Tibial nerve (tissue), 4 donors: Measurements from ENCODE around the gene RFNG. TPM values are rescaled to one million over a fixed set of nuclear protein-coding genes. Genes with fewer than 3 reads are reported as not detected.

Experiments
- DNase-seq, 2 donors: peaks; one replicate each; pipeline ENCODE4 v3.0.0-alpha.2; 2019; ENCODE audit warnings: low spot score in 2 of 2
- H3K27ac ChIP-seq, 4 donors: fragments of 200-600 bp; sonication (generic) in 3 of 4; one replicate each; pipeline ENCODE4 v1.5.1; 2017 to 2019; ENCODE audit warnings: mild to moderate bottlenecking in 1 of 4
- H3K27me3 ChIP-seq, 2 donors: fragments of 200-600 bp; sonication (generic) in 1 of 2; one replicate each; pipeline versions ENCODE4 v1.5.1 to v1.6.0; 2017 to 2019
- H3K36me3 ChIP-seq, 3 donors: fragments of 200-600 bp; sonication (generic); one replicate each; pipeline ENCODE4 v1.5.1; 2018 to 2019
- H3K4me1 ChIP-seq, 4 donors: fragments of 200-600 bp; sonication (generic) in 3 of 4; one replicate each; pipeline ENCODE4 v1.5.1; 2017 to 2019
- H3K4me3 ChIP-seq, 4 donors: fragments of 200-600 bp; sonication (generic) in 3 of 4; one replicate each; pipeline ENCODE4 v1.5.1; 2017 to 2019; ENCODE audit warnings: mild to moderate bottlenecking in 1 of 4, moderate library complexity in 1 of 4
- H3K9me3 ChIP-seq, 4 donors: fragments of 200-600 bp; sonication (generic) in 3 of 4; one replicate each; pipeline ENCODE4 v1.5.1; 2017 to 2019
- EP300 ChIP-seq, 2 donors: sonication (generic); formaldehyde crosslinking; IDR thresholded peaks; one replicate each; pipeline ENCODE4 v1.6.1; 2017; ENCODE audit warnings: antibody characterized with exemption in 2 of 2, mild to moderate bottlenecking in 1 of 2
- POLR2A ChIP-seq, 2 donors: fragments of 450-650 bp; IDR thresholded peaks; one replicate each; pipeline ENCODE4 v1.6.1; 2017; ENCODE audit warnings: antibody characterized with exemption in 2 of 2, mild to moderate bottlenecking in 2 of 2, moderate library complexity in 2 of 2
- WGBS, 2 donors: methylation state at CpG; one replicate each; pipeline ENCODE4 v1.1.5; 2018; 5-methylcytosine and 5-hydroxymethylcytosine counted together
- total RNA-seq, 4 donors: library from RNA; depleted of rRNA; stranded (reverse); fragments of >200 nt; gene quantifications; one replicate each; pipeline ENCODE4 v1.1.0, GENCODE V29; 2016
- TF ChIP-seq, protein P1 (sequence below), 5 experiments: fragments of 200-600 bp in 3 of 5; fragments of 450-650 bp in 2 of 5; sonication (generic) in 3 of 5; IDR thresholded peaks; one replicate each; pipeline ENCODE4 v1.5.1; 2016 to 2019; ENCODE audit warnings: antibody characterized with exemption in 5 of 5, mild to moderate bottlenecking in 3 of 5, moderate library complexity in 2 of 5

Gene RFNG
- total RNA-seq, 4 donors from 2014 or later: 43.5 to 70.2 (median 64.4) TPM

DNA sequence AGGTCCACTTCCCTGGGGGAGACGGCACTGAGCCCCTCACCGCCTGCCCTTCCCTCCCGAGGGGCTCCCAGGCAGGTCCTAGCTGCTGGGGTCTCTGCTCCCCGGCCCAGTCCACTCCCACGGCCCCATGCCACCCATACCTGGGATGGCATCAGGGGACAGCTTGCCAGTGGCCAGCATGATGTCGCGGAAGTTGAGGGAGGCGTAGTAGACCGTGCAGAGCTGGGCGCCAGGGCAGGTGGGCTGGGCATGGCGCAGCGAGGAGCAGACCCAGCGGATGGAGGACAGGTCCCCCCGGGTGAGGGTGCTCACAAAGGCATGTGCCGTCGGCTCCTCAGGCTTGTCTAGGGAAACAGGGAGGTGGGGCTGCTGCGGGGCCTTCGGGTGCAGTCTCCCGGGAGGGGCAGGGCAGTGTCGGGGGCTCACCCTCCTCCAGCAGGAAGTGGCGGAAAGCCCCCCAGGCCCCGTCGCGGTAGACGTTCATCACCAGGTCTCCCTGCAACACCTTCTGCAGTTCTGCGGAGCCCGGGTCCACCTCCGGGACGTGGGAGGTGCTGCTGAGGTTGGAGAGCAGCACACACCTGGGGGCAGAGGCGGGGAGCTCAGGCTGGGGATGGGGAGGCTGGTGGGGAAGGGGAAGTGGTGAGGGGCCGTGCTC lies 32.9 kb upstream of the RFNG start:
- no peak for TF ChIP-seq POLR2A (IDR thresholded peaks at IDR 0.05)
- TF ChIP-seq, protein P1, sequence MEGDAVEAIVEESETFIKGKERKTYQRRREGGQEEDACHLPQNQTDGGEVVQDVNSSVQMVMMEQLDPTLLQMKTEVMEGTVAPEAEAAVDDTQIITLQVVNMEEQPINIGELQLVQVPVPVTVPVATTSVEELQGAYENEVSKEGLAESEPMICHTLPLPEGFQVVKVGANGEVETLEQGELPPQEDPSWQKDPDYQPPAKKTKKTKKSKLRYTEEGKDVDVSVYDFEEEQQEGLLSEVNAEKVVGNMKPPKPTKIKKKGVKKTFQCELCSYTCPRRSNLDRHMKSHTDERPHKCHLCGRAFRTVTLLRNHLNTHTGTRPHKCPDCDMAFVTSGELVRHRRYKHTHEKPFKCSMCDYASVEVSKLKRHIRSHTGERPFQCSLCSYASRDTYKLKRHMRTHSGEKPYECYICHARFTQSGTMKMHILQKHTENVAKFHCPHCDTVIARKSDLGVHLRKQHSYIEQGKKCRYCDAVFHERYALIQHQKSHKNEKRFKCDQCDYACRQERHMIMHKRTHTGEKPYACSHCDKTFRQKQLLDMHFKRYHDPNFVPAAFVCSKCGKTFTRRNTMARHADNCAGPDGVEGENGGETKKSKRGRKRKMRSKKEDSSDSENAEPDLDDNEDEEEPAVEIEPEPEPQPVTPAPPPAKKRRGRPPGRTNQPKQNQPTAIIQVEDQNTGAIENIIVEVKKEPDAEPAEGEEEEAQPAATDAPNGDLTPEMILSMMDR (IDR thresholded peaks at IDR 0.05): no peak
- no peak for TF ChIP-seq EP300 (IDR thresholded peaks at IDR 0.05)
- no peaks in the 10 kb centered on the region for H3K4me1 ChIP-seq
- WGBS, 2 donors: 88 to 92% methylated on average over 20 to 31 of the region's 31 CpGs
- H3K4me3 ChIP-seq: no peak overlapping the region
- no peak overlapping the region for H3K27ac ChIP-seq
- no peak for DNase-seq
- no peaks in the 10 kb centered on the region for H3K27me3 ChIP-seq
- H3K9me3 ChIP-seq: no peaks in the 10 kb centered on the region
- peaks cover 7 to 100% (median 57%) of the 10 kb centered on the region in 3 donors for H3K36me3 ChIP-seq

GRCh38 chr17:82083533-82084359 lies 32.1 kb upstream of the RFNG start:
- no peaks in the 10 kb centered on the region for H3K27me3 ChIP-seq
- no peak overlapping the region for H3K4me3 ChIP-seq
- no peak overlapping the region for H3K27ac ChIP-seq
- H3K4me1 ChIP-seq: peaks cover 0 to 3% (median 0%) of the 10 kb centered on the region in 4 donors
- no peak for DNase-seq
- H3K9me3 ChIP-seq: no peaks in the 10 kb centered on the region
- TF ChIP-seq EP300 (IDR thresholded peaks at IDR 0.05) (no peak), POLR2A (IDR thresholded peaks at IDR 0.05) (no peak)
- TF ChIP-seq, protein P1 (IDR thresholded peaks at IDR 0.05): no peak
- 90% methylated on average over 16 to 24 of the region's 55 CpGs for WGBS, 2 donors
- H3K36me3 ChIP-seq: peaks cover 7 to 100% (median 53%) of the 10 kb centered on the region in 3 donors

DNA sequence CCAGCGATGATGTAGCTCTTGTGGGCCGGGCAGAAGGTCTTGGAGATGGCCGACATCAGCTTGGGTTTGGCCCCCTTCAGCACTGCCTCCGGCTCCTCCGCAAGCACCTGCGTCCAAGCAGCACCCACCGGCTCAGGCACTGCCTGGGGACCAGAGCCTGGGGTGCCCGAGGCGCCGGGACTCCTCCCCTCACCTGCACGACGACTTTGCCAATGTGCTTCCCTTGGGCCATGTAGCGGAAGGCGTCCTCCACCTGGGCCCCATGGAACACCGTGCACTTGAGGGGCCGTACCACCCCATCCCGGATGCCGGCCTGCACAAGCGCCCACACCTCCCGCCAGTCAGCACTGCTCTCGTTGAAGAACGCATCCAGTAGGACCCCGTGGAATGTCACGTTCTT lies 31.4 kb upstream of the RFNG start:
- Histone ChIP-seq H3K27ac (no peak overlapping the region), H3K9me3 (no peaks in the 10 kb centered on the region), H3K4me3 (no peak overlapping the region), H3K36me3 (peaks cover 7 to 98% (median 45%) of the 10 kb centered on the region in 3 donors), H3K4me1 (peaks cover 0 to 11% (median 3%) of the 10 kb centered on the region in 4 donors), H3K27me3 (no peaks in the 10 kb centered on the region)
- 91 to 93% methylated on average over 17 to 20 of the region's 24 CpGs for WGBS, 2 donors
- no peak for TF ChIP-seq EP300 (IDR thresholded peaks at IDR 0.05)
- no peak for TF ChIP-seq POLR2A (IDR thresholded peaks at IDR 0.05)
- TF ChIP-seq, protein P1 (IDR thresholded peaks at IDR 0.05): no peak
- DNase-seq: no peak

GRCh38 chr17:82082456-82082855 lies 30.8 kb upstream of the RFNG start:
- WGBS, 2 donors: 86 to 89% methylated on average over 14 to 17 of the region's 19 CpGs
- peaks cover 7 to 92% (median 41%) of the 10 kb centered on the region in 3 donors for H3K36me3 ChIP-seq
- H3K27ac ChIP-seq: no peak overlapping the region
- DNase-seq: no peak
- H3K4me3 ChIP-seq: no peak overlapping the region
- no peaks in the 10 kb centered on the region for H3K27me3 ChIP-seq
- no peaks in the 10 kb centered on the region for H3K9me3 ChIP-seq
- TF ChIP-seq, protein P1 (IDR thresholded peaks at IDR 0.05): no peak
- TF ChIP-seq EP300 (IDR thresholded peaks at IDR 0.05) (no peak), POLR2A (IDR thresholded peaks at IDR 0.05) (no peak)
- peaks cover 0 to 16% (median 5%) of the 10 kb centered on the region in 4 donors for H3K4me1 ChIP-seq

DNA sequence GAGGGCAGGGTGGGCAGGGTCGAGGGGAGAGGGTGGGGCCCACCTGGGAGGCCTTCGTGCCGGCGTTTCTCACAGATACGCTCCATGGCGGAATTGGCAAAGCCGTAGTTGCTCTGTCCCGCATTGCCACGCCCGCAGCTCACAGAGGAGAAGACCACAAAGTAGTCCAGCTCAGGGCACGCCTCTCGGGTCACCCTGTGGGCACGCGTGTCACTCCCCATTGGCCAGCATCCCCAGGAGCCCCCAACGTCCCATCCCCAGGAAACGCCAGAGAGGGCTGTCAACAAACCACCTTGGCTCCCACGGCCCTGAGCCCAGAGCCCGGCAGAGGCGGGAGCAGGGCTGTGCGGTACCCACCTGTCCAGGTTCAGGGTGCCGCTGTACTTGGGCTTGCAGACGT lies 30.4 kb upstream of the RFNG start:
- no peaks in the 10 kb centered on the region for H3K9me3 ChIP-seq
- TF ChIP-seq, protein P1 (IDR thresholded peaks at IDR 0.05): no peak
- TF ChIP-seq EP300 (IDR thresholded peaks at IDR 0.05) (no peak), POLR2A (IDR thresholded peaks at IDR 0.05) (no peak)
- peaks cover 7 to 87% (median 38%) of the 10 kb centered on the region in 3 donors for H3K36me3 ChIP-seq
- H3K4me1 ChIP-seq: peaks cover 0 to 21% (median 5%) of the 10 kb centered on the region in 4 donors
- DNase-seq: no peak
- H3K27me3 ChIP-seq: no peaks in the 10 kb centered on the region
- H3K27ac ChIP-seq: no peak overlapping the region
- H3K4me3 ChIP-seq: no peak overlapping the region
- WGBS, 2 donors: 84 to 93% methylated on average over 14 to 17 of the region's 22 CpGs
